ENCODE measurements around the gene SOD1. TPM values are rescaled to one million over a fixed set of nuclear protein-coding genes. Genes with fewer than 3 reads are reported as not detected.

Gene SOD1
- total and polyA plus RNA-seq, 7 experiments from 2014 or later, result 110 to 777 (median 192) TPM

DNA sequence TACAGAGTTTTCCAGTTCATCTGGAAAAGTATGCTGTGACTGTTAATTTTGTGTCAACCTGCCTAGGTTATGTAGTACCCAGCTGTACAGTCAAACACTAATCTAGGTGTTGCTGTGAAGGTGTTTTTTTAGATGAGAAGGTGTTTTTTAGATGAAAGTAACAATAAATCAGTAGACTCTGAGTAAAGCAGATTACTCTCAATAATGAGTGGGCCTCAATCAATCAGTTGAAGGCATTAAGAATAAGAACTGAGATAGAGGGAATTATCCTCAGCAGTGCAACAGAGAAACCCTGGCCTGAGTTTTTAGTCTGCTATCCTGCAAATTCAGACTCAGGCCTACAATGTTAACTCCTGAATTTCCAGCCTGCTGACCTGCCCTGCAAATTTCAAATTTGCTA is 39.0 kb downstream of the SOD1 start:
- peak overlapping the region in 3 of 9 donors; percentile 15 to 45 (median 38) for H3K27ac Mint-ChIP-seq
- ATAC-seq (no peak), DNase-seq (no peak)
- no peaks in the 10 kb centered on the region for H3K9me3 ChIP-seq (ENCODE audit: control insufficient read depth in 2 of 3, low read length in 3 of 3)
- H3K27ac ChIP-seq (ENCODE audit: low read depth, low read length), result no peak overlapping the region
- no peaks in the 10 kb centered on the region for H3K27me3 Mint-ChIP-seq
- H3K4me1 Mint-ChIP-seq, result peaks cover 4 to 13% (median 7%) of the 10 kb centered on the region in 7 donors
- ChIA-PET CTCF (no interaction called here), POLR2A (no interaction called here)
- no peak overlapping the region for H3K4me3 ChIP-seq (ENCODE audit: low read length)
- H3K27me3 ChIP-seq (ENCODE audit: control insufficient read depth in 2 of 2, insufficient read depth in 2 of 2, low read length in 2 of 2), result no peaks in the 10 kb centered on the region
- H3K4me3 Mint-ChIP-seq, result no peak overlapping the region
- H3K36me3 ChIP-seq (ENCODE audit: control insufficient read depth in 2 of 3, insufficient read depth in 3 of 3, low read length in 3 of 3), result peaks cover 7 to 63% (median 21%) of the 10 kb centered on the region in 3 experiments
- no peaks in the 10 kb centered on the region for H3K9me3 Mint-ChIP-seq
- intact Hi-C loops (cut with micrococcal nuclease), result loop anchor here (5.0 kb wide), 1 partner anchor 34 kb away; the partner anchor contains the start of gene SCAF4 (in 2 of the 2)
- no peaks in the 10 kb centered on the region for H3K4me1 ChIP-seq (ENCODE audit: control insufficient read depth in 2 of 2, insufficient read depth in 2 of 2, low read length in 2 of 2)
- H3K36me3 Mint-ChIP-seq, result peaks cover 4 to 58% (median 27%) of the 10 kb centered on the region in 5 donors

GRCh38 chr21:31700040-31700439 is 40.5 kb downstream of the SOD1 start:
- ATAC-seq, result no peak
- H3K4me1 ChIP-seq (ENCODE audit: control insufficient read depth in 2 of 2, insufficient read depth in 2 of 2, low read length in 2 of 2), result no peaks in the 10 kb centered on the region
- CTCF ChIA-PET, result interaction anchor here (1.0 to 1.3 kb wide), 2 partner anchors 30 to 255 kb away, joined by 3 to 4 read pairs; no protein-coding TSS in a partner anchor
- POLR2A ChIA-PET, result no interaction called here
- intact Hi-C loops (cut with micrococcal nuclease), result no loop called here
- no peaks in the 10 kb centered on the region for H3K9me3 Mint-ChIP-seq
- DNase-seq, result no peak
- peaks cover 5 to 54% (median 21%) of the 10 kb centered on the region in 3 experiments for H3K36me3 ChIP-seq (ENCODE audit: control insufficient read depth in 2 of 3, insufficient read depth in 3 of 3, low read length in 3 of 3)
- H3K27me3 Mint-ChIP-seq, result no peaks in the 10 kb centered on the region
- peaks cover 7 to 16% (median 13%) of the 10 kb centered on the region in 7 donors for H3K4me1 Mint-ChIP-seq
- H3K36me3 Mint-ChIP-seq, result peaks cover 4 to 55% (median 20%) of the 10 kb centered on the region in 5 donors
- no peaks in the 10 kb centered on the region for H3K27me3 ChIP-seq (ENCODE audit: control insufficient read depth in 2 of 2, insufficient read depth in 2 of 2, low read length in 2 of 2)
- H3K9me3 ChIP-seq (ENCODE audit: control insufficient read depth in 2 of 3, low read length in 3 of 3), result no peaks in the 10 kb centered on the region
- no peak overlapping the region for H3K27ac ChIP-seq (ENCODE audit: low read depth, low read length)
- no peak overlapping the region for H3K4me3 ChIP-seq (ENCODE audit: low read length)
- H3K4me3 Mint-ChIP-seq, result no peak overlapping the region
- no peak overlapping the region for H3K27ac Mint-ChIP-seq

- peak overlapping the region in 4 of 10 donors; percentile 4 to 46 (median 33) for H3K4me3 Mint-ChIP-seq
- DNase-seq (no peak), ATAC-seq (no peak)
- no peaks in the 10 kb centered on the region for H3K9me3 Mint-ChIP-seq
- H3K36me3 Mint-ChIP-seq, result peaks cover 0 to 29% (median 9%) of the 10 kb centered on the region in 5 donors
- H3K27me3 Mint-ChIP-seq, result no peaks in the 10 kb centered on the region
- CTCF ChIA-PET, result no interaction called here
- Histone ChIP-seq H3K36me3 (ENCODE audit: control insufficient read depth in 2 of 3, insufficient read depth in 3 of 3, low read length in 3 of 3) (peaks cover 5 to 15% (median 12%) of the 10 kb centered on the region in 3 experiments), H3K4me3 (ENCODE audit: low read length) (no peak overlapping the region), H3K27me3 (ENCODE audit: control insufficient read depth in 2 of 2, insufficient read depth in 2 of 2, low read length in 2 of 2) (no peaks in the 10 kb centered on the region), H3K9me3 (ENCODE audit: control insufficient read depth in 2 of 3, low read length in 3 of 3) (no peaks in the 10 kb centered on the region), H3K27ac (ENCODE audit: low read depth, low read length) (no peak overlapping the region), H3K4me1 (ENCODE audit: control insufficient read depth in 2 of 2, insufficient read depth in 2 of 2, low read length in 2 of 2) (peaks cover 8 to 13% of the 10 kb centered on the region in 2 donors)
- intact Hi-C loops (cut with micrococcal nuclease), result loop anchor here in 1 of 2 donors (2.0 kb wide), 1 partner anchor 14 kb away; no protein-coding TSS in a partner anchor
- peak overlapping the region in 4 of 9 donors; percentile 0 to 65 (median 30) for H3K27ac Mint-ChIP-seq
- POLR2A ChIA-PET, result no interaction called here
- H3K4me1 Mint-ChIP-seq, result peaks cover 38 to 64% (median 56%) of the 10 kb centered on the region in 7 donors
Observed at GRCh38 chr21:31706562-31706961, 47.1 kb downstream of the SOD1 start.

GRCh38 chr21:31707499-31707898 is 48.0 kb downstream of the SOD1 start:
- no peak overlapping the region for H3K4me3 ChIP-seq (ENCODE audit: low read length)
- peaks cover 4 to 8% (median 5%) of the 10 kb centered on the region in 3 experiments for H3K36me3 ChIP-seq (ENCODE audit: control insufficient read depth in 2 of 3, insufficient read depth in 3 of 3, low read length in 3 of 3)
- Mint-ChIP-seq H3K36me3 (peaks cover 0 to 22% (median 7%) of the 10 kb centered on the region in 5 donors), H3K9me3 (no peaks in the 10 kb centered on the region), H3K4me3 (no peak overlapping the region), H3K4me1 (peaks cover 36 to 73% (median 62%) of the 10 kb centered on the region in 7 donors), H3K27ac (peak overlapping the region in 1 of 9 donors; percentile 17), H3K27me3 (no peaks in the 10 kb centered on the region)
- H3K27me3 ChIP-seq (ENCODE audit: control insufficient read depth in 2 of 2, insufficient read depth in 2 of 2, low read length in 2 of 2), result no peaks in the 10 kb centered on the region
- ChIA-PET CTCF (interaction anchor here (0.7 kb wide), 1 partner anchor 21 kb away, joined by 3 read pairs; no protein-coding TSS in a partner anchor), POLR2A (no interaction called here)
- H3K4me1 ChIP-seq (ENCODE audit: control insufficient read depth in 2 of 2, insufficient read depth in 2 of 2, low read length in 2 of 2), result peaks cover 8 to 13% of the 10 kb centered on the region in 2 donors
- intact Hi-C loops (cut with micrococcal nuclease), result loop anchor here in 1 of 2 donors (2.0 kb wide), 1 partner anchor 15 kb away; no protein-coding TSS in a partner anchor
- H3K9me3 ChIP-seq (ENCODE audit: control insufficient read depth in 2 of 3, low read length in 3 of 3), result no peaks in the 10 kb centered on the region
- DNase-seq (no peak), ATAC-seq (no peak)
- H3K27ac ChIP-seq (ENCODE audit: low read depth, low read length), result no peak overlapping the region

DNA sequence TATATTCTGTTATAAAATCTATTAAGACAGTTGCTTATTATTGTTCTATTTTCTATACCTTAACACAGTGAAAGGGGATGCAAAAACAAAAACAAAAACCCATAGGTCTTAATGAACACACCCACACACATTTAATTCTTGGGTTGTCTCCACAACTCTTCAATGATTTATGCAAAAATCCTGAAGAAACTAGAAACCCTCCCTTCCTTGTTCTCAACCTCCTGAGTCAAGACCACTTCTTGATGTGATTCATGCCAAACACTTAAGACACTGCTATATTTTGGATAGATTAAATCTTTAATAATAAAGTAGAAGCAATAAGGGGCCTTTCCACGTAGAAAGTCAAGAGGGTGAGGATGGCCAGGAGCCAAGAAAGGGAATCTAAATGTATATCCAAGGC is 49.0 kb downstream of the SOD1 start:
- no peaks in the 10 kb centered on the region for H3K27me3 ChIP-seq (ENCODE audit: control insufficient read depth in 2 of 2, insufficient read depth in 2 of 2, low read length in 2 of 2)
- ChIA-PET CTCF (no interaction called here), POLR2A (no interaction called here)
- peaks cover 13 to 15% of the 10 kb centered on the region in 2 donors for H3K4me1 ChIP-seq (ENCODE audit: control insufficient read depth in 2 of 2, insufficient read depth in 2 of 2, low read length in 2 of 2)
- no peaks in the 10 kb centered on the region for H3K9me3 Mint-ChIP-seq
- no peak for ATAC-seq
- no peaks in the 10 kb centered on the region for H3K27me3 Mint-ChIP-seq
- H3K4me3 Mint-ChIP-seq, result peak overlapping the region in 2 of 10 donors; percentile 30 to 35
- H3K27ac ChIP-seq (ENCODE audit: low read depth, low read length), result no peak overlapping the region
- peaks cover 0 to 6% (median 5%) of the 10 kb centered on the region in 3 experiments for H3K36me3 ChIP-seq (ENCODE audit: control insufficient read depth in 2 of 3, insufficient read depth in 3 of 3, low read length in 3 of 3)
- H3K9me3 ChIP-seq (ENCODE audit: control insufficient read depth in 2 of 3, low read length in 3 of 3), result no peaks in the 10 kb centered on the region
- H3K36me3 Mint-ChIP-seq, result peaks cover 0 to 13% (median 5%) of the 10 kb centered on the region in 5 donors
- no peak for DNase-seq
- H3K27ac Mint-ChIP-seq, result peak overlapping the region in 5 of 9 donors; percentile 38 to 78 (median 51)
- intact Hi-C loops (cut with micrococcal nuclease), result no loop called here
- H3K4me1 Mint-ChIP-seq, result peaks cover 38 to 79% (median 71%) of the 10 kb centered on the region in 7 donors
- H3K4me3 ChIP-seq (ENCODE audit: low read length), result no peak overlapping the region

- Mint-ChIP-seq H3K27me3 (no peaks in the 10 kb centered on the region), H3K36me3 (peaks cover 0 to 6% (median 3%) of the 10 kb centered on the region in 5 donors), H3K4me1 (peaks cover 51 to 91% (median 86%) of the 10 kb centered on the region in 7 donors), H3K27ac (peak overlapping the region in 4 of 9 donors; percentile 37 to 67 (median 54)), H3K4me3 (peak overlapping the region in 2 of 10 donors; percentile 35 to 41), H3K9me3 (no peaks in the 10 kb centered on the region)
- ChIA-PET CTCF (no interaction called here), POLR2A (no interaction called here)
- no peaks in the 10 kb centered on the region for H3K9me3 ChIP-seq (ENCODE audit: control insufficient read depth in 2 of 3, low read length in 3 of 3)
- H3K27ac ChIP-seq (ENCODE audit: low read depth, low read length), result no peak overlapping the region
- intact Hi-C loops (cut with micrococcal nuclease), result no loop called here
- H3K4me1 ChIP-seq (ENCODE audit: control insufficient read depth in 2 of 2, insufficient read depth in 2 of 2, low read length in 2 of 2), result peaks cover 13 to 27% of the 10 kb centered on the region in 2 donors
- DNase-seq (no peak), ATAC-seq (no peak)
- peaks cover 0 to 6% (median 0%) of the 10 kb centered on the region in 3 experiments for H3K36me3 ChIP-seq (ENCODE audit: control insufficient read depth in 2 of 3, insufficient read depth in 3 of 3, low read length in 3 of 3)
- H3K27me3 ChIP-seq (ENCODE audit: control insufficient read depth in 2 of 2, insufficient read depth in 2 of 2, low read length in 2 of 2), result no peaks in the 10 kb centered on the region
- H3K4me3 ChIP-seq (ENCODE audit: low read length), result no peak overlapping the region
Observed at GRCh38 chr21:31710586-31710985, 51.1 kb downstream of the SOD1 start.

DNA sequence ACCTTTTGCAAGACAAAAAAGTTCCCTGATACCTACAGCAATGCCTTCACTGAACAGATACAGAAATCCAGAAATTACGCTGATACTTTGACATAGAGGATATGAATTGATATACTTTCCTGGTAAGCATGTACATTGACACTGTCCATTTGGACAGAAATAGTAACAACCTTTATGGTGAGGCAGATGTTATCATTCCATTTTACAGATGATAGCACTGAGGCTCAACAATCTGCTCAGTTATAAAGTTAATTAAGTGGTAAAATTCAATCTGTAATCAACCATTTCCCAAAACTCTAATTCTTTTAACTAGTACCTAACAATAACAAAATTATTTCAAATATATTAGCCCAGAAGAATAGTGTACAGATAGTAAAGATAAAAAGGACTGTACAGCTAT is 51.8 kb downstream of the SOD1 start:
- Mint-ChIP-seq H3K9me3 (no peaks in the 10 kb centered on the region), H3K27me3 (no peaks in the 10 kb centered on the region), H3K27ac (peak overlapping the region in 2 of 9 donors; percentile 5 to 12), H3K4me3 (no peak overlapping the region), H3K4me1 (peaks cover 49 to 95% (median 89%) of the 10 kb centered on the region in 7 donors), H3K36me3 (peaks cover 0 to 4% (median 3%) of the 10 kb centered on the region in 5 donors)
- H3K4me3 ChIP-seq (ENCODE audit: low read length), result no peak overlapping the region
- H3K36me3 ChIP-seq (ENCODE audit: control insufficient read depth in 2 of 3, insufficient read depth in 3 of 3, low read length in 3 of 3), result peaks cover 0 to 5% (median 0%) of the 10 kb centered on the region in 3 experiments
- H3K4me1 ChIP-seq (ENCODE audit: control insufficient read depth in 2 of 2, insufficient read depth in 2 of 2, low read length in 2 of 2), result peaks cover 13 to 31% of the 10 kb centered on the region in 2 donors
- ChIA-PET POLR2A (no interaction called here), CTCF (no interaction called here)
- no peak overlapping the region for H3K27ac ChIP-seq (ENCODE audit: low read depth, low read length)
- ATAC-seq, result no peak
- H3K9me3 ChIP-seq (ENCODE audit: control insufficient read depth in 2 of 3, low read length in 3 of 3), result no peaks in the 10 kb centered on the region
- H3K27me3 ChIP-seq (ENCODE audit: control insufficient read depth in 2 of 2, insufficient read depth in 2 of 2, low read length in 2 of 2), result no peaks in the 10 kb centered on the region
- no peak for DNase-seq
- intact Hi-C loops (cut with micrococcal nuclease), result no loop called here

Measured in naive thymus-derived CD4-positive, alpha-beta T cell (primary cell).